Limb (tissue), 2 donors: Measurements from ENCODE around the gene ANO4.
"Not testable (repeated sequence)": the region's sequence is repeated elsewhere in the genome, so short reads cannot be mapped to it uniquely, and the experiment has no call there.

Experiments used
- DNase-seq, 2 donors: peaks; one replicate each; pipeline ENCODE4 v3.0.0-alpha.2; 2016; ENCODE audit errors: extremely low spot score in 2 of 2

The ANO4 gene

DNA sequence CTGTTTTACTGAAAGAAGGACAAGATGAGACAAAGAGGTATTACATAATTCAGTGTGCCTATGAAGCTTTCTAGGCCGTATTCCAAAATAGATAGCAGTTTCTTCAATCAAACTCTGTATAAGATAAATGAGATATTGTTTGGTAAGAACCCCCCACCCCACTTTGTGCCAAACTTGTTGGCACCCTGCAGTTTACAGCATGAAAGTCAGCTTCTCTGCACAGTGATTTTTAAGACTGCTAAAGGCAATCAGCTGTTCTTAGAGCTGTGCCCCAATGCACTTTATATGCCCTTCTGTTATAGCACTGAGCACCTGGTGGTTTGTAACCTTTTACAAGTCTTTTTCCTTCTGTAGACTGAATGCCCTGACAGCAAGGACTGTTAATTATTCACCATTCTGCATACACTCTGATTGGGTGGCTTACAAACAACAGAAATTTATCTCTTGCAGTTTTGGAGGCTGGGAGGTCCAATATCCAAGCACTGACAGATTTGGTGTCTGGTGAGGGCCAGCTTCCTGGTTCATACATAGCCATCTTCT, 76.7 kb downstream of the ANO4 start:
- no peak for DNase-seq

- DNase-seq, result no peak
Measured at GRCh38 chr12:100875156-100875555, 80.6 kb downstream of the ANO4 start.

DNA sequence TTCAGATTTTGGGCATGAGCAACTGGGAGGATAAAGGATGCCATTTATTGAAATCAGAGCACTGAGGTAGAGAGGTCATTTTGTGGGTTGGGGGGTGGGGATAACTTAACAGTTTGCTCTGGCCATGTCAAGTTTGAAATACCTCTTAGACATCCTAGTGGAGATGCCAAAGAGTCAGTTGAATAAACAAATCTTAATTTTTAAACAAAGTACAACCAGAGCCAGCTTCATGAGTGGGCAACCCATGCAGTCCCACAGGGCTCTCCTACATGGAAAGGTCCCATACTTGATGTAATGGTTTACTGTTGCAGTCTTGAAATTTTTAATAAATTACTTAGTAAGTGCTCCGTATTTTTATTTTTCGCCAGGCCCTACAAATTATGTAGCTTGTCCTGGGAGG, 81.2 kb downstream of the ANO4 start:
- no peak for DNase-seq

DNA sequence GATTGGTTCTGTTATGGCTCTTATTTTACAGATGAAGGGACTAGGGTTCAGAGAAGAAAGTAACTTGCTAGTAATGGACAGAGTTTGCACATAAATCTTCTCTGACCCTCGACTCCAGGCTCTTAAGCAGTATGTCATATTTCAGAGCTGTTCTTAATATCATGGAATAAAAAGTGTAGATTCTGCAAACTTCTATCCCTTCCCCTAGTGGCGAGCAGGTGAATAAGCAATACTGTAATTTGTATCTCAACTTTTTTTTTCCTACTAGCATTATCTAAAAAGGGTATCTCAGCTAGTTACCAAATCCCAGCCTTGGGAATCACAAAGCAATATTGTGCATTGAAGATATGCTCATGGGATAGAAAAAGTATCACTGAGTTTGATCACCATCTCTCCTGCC, 83.2 kb downstream of the ANO4 start:
- DNase-seq, result no peak

- DNase-seq, result no peak
Measured at GRCh38 chr12:100895192-100895591, 100.6 kb downstream of the ANO4 start.

GRCh38 chr12:100896192-100896591, 101.6 kb downstream of the ANO4 start:
- DNase-seq, result no peak

DNA sequence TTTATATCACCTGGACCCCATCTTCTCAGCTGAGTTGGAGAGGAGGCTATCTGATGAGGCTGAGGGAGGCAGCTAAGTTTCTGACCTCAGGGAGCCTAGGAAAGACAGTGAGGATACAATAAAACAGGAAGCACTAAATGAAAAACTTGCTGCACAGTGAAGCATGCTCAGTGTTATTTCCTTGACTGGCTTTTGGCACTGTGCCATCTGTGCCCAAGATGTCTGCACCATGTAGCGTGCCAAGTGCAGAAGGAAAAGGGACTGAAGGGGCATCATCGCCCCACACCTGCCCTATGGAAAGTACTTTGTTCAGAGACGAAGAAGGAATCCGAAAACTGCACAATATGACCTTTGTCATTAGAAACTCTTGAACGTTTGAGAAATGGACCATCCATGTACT, 102.7 kb downstream of the ANO4 start:
- DNase-seq, result no peak

GRCh38 chr12:100899301-100899700, 104.7 kb downstream of the ANO4 start:
- no peak for DNase-seq

DNA sequence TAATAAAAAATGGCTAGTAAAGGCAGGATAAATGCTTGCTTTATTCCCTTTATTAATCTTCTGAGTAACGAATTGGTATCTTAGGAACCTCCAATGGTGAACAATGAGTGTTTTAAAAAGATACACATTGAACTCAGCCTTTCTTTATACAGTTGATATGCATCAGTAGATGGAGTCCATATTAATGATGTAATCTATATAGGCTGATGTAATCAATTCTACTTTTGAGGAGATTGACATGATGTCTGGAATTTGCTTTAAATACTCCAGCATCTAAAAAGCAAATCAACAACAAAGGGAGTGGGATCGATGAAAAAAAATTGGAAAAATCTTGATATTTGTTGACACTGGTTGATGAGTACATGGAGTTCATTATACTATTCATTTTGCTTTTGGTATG, 106.2 kb downstream of the ANO4 start:
- DNase-seq, result no peak

GRCh38 chr12:100901266-100901665, 106.7 kb downstream of the ANO4 start:
- no peak for DNase-seq

- DNase-seq, result no peak
Measured at GRCh38 chr12:100904270-100904669, 109.7 kb downstream of the ANO4 start.

DNA sequence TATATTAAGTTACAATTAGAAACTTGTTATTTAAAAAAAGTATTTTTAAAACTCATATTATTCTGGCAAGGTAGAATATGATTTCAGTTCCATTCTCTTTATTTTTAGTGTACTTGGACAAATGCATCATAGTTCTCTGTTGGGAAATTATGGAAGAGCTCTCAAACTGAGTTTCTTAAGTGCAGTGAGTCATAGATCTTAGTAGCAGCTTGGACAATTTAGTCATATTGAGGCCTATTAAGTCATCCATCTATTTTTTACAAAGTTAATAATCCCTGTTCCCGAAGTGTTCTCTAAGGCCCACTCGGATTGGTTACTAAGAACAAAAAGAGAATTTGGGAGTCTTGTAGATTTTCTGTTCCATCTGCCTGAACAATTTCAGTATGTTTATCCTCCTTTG, 113.9 kb downstream of the ANO4 start:
- DNase-seq, result no peak

- DNase-seq, result no peak
Measured at GRCh38 chr12:100913872-100914592, 119.5 kb downstream of the ANO4 start.

DNA sequence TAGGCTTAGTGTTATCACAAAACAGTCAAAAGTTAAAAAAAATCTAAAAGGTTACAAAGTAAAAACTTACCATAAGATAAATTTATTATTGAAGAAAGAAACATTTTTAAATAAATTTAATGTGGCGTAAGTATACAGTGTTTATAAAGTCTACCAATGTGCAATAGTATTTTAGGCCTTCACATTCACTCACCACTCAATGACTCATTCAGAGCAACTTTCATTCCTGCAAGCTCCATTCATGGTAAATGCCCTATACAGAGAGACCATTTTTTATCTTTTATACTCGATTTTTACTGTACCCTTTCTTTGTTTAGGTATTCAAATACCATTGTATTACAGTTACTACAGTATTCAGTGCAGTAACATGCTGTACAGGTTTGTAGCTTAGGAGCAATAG, 124.5 kb downstream of the ANO4 start:
- no peak for DNase-seq

- no peak for DNase-seq
Measured at GRCh38 chr12:100920493-100920892, 125.9 kb downstream of the ANO4 start.

GRCh38 chr12:100926669-100927248, 132.2 kb downstream of the ANO4 start:
- DNase-seq, result no peak

DNA sequence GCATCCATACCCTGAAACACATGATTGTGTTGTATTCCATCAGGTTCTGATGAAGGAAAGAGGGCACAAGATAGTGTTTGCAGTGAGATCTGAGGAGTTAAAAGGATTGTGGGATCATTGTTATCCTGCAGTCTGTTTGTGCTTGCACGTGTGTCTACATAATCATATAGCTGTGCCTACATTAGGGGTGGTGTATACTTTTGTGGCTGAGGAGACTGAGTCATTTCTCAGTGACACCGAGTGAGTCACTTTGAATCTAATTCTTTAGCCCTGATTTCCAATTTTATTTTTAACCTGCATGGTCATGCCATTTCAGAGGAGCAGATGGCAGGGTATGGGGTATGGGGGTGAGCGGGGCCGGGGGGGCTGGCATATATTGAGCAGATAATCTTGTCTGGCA, 133.2 kb downstream of the ANO4 start:
- no peak for DNase-seq

DNA sequence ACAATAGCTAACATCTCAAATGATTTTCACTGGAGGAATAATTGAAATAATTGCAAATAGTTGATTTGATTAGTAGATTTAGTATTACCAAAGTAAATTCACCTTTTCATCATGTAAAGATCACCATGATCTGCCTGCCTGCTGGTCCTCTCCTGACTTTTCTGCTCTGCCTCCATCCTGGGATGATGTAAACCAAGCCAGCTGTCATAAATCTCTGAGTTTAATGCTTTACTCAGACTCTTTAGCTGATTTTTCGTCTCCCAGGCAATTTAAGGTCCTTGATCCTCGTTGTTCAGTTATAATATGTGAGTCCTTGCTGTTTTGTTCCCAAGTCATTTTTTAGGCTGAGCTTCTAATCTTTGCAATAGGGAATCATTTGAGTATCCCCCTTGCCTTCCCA, 138.0 kb downstream of the ANO4 start:
- DNase-seq, result no peak

DNA sequence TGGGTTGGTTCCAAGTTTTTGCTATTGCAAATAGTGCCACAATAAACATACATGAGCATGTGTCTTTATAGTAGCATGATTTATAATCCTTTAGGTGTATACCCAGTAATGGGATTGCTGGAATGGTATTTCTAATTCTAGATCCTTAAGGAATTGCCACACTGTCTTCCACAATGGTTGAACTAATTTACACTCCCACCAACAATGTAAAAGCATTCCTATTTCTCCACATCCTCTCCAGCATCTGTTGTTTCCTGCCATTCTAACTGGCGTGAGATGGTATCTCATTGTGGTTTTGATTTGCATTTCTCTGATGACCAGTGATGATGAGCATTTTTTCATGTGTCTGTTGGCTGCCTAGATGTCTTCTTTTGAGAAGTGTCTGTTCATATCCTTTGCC, 139.0 kb downstream of the ANO4 start:
- not testable (repeated sequence) for DNase-seq

GRCh38 chr12:100935929-100936328, 141.4 kb downstream of the ANO4 start:
- no peak for DNase-seq

- no peak for DNase-seq
Measured at GRCh38 chr12:100936661-100937060, 142.1 kb downstream of the ANO4 start.

- DNase-seq, result no peak
Measured at GRCh38 chr12:100940503-100940902, 145.9 kb downstream of the ANO4 start.
